ENCODE measurements around the gene OCA2.

- no peak for TF ChIP-seq CTCF (IDR thresholded peaks at IDR 0.05; ENCODE audit: low read length)
- no peak for TF ChIP-seq EZH2 (IDR thresholded peaks at IDR 0.05; ENCODE audit: borderline replicate concordance, low read length)
Observed at GRCh38 chr15:27804569-27805260, 294.4 kb downstream of the OCA2 start.
